Cardiac fibroblast (primary cell): Measurements from ENCODE around the gene BCHE.

Experiments used
- DNase-seq, 2 donors: peaks; one replicate each; pipeline versions ENCODE4 v3.0.0 to v3.0.0-alpha.2; 2010; ENCODE audit warnings: low read depth in 2 of 2
- H3K4me3 ChIP-seq, 2 donors: replicated peaks in 1 of 2; 1 replicate in 1 of 2; 2 replicates in 1 of 2; pipeline ENCODE4 v1.5.1; 2011; ENCODE audit warnings: low read depth in 2 of 2, low read length in 2 of 2, mild to moderate bottlenecking in 2 of 2, moderate library complexity in 1 of 2
- TF ChIP-seq, protein P1 (sequence below): IDR thresholded peaks from one replicate; pipeline ENCODE4 v1.5.1; 2011; ENCODE audit warnings: low read depth, mild to moderate bottlenecking, low read length, inconsistent platforms

BCHE gene

DNA sequence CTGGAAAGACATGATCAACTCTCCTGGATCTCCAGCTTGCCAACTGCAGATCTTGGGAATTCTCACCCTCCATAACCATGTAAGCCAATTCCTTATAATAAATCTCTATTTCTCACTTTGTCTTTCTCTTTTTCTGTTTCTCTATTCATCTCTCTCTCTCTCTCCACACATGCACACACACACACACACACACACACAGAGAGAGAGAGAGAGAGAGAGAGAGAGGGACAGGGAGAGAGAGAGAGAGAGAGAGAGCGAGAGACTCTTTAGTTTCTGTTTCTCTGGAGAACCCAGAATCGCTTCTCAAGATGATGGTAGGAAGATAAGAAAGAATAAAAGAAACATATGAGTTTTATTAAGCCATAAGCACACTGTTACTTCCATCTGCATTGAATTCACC is 111.9 kb downstream of the BCHE start:
- DNase-seq = no peak
- H3K4me3 ChIP-seq = no peak overlapping the region
- TF ChIP-seq, protein P1, sequence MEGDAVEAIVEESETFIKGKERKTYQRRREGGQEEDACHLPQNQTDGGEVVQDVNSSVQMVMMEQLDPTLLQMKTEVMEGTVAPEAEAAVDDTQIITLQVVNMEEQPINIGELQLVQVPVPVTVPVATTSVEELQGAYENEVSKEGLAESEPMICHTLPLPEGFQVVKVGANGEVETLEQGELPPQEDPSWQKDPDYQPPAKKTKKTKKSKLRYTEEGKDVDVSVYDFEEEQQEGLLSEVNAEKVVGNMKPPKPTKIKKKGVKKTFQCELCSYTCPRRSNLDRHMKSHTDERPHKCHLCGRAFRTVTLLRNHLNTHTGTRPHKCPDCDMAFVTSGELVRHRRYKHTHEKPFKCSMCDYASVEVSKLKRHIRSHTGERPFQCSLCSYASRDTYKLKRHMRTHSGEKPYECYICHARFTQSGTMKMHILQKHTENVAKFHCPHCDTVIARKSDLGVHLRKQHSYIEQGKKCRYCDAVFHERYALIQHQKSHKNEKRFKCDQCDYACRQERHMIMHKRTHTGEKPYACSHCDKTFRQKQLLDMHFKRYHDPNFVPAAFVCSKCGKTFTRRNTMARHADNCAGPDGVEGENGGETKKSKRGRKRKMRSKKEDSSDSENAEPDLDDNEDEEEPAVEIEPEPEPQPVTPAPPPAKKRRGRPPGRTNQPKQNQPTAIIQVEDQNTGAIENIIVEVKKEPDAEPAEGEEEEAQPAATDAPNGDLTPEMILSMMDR = no peak
